GM12874 (cell line): ENCODE data around the gene POLD2.

Experiments
- TF ChIP-seq, protein P1 (sequence below): IDR thresholded peaks from 2 replicates; pipeline ENCODE4 v1.5.1; 2011; ENCODE audit warnings: low read depth, mild to moderate bottlenecking, control low read depth, low read length, moderate library complexity; ENCODE audit not compliant: insufficient read depth

The POLD2 gene

DNA sequence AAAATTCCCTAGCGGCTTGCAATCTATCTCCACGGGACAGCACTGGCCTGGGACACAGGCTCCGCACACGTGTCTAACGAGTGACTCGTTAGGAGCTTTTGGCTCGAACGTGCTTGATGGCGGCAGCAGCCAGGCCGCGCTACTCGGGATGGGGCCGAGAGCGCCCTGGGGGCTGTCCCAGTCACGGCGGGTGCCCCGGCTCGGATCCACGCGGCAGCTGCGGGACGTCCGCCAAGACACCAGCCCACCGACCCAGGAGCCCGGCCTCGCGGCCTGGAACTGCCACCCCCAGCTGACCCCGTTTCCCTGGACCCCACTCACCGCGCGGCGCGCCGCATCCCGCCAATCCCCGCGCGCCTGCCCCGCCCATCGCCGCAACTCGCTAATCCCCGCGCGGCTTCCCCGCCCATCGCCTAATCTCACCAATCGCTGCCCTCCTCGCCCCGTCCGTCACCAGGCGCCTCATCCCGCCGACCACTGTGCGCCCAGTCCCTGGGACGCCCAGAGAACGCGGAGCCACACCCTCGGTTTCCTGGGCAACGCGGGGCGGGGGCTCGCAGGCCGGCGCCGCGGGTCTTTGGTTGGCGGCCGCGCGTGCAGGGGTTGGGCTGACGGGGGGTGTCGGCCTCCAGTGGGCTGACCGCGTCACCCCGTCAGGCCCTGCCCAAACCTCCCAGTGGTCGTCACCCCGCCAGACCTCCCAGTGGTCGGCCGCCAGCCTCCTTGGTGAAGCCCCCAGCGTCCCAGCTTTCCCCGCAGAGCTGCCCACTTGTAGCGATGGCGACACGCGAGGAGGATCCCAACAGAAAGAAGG, at the start of gene POLD2:
TSS of gene POLD2 (minus strand) at position 359 of the 814 bp plus-strand sequence. CDS start 1,495 bp downstream, outside the sequence.
- TF ChIP-seq, protein P1, sequence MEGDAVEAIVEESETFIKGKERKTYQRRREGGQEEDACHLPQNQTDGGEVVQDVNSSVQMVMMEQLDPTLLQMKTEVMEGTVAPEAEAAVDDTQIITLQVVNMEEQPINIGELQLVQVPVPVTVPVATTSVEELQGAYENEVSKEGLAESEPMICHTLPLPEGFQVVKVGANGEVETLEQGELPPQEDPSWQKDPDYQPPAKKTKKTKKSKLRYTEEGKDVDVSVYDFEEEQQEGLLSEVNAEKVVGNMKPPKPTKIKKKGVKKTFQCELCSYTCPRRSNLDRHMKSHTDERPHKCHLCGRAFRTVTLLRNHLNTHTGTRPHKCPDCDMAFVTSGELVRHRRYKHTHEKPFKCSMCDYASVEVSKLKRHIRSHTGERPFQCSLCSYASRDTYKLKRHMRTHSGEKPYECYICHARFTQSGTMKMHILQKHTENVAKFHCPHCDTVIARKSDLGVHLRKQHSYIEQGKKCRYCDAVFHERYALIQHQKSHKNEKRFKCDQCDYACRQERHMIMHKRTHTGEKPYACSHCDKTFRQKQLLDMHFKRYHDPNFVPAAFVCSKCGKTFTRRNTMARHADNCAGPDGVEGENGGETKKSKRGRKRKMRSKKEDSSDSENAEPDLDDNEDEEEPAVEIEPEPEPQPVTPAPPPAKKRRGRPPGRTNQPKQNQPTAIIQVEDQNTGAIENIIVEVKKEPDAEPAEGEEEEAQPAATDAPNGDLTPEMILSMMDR, result no peak

GRCh38 chr7:44172803-44173424, 49.6 kb upstream of the POLD2 start:
- TF ChIP-seq, protein P1, result no peak

GRCh38 chr7:44172352-44172751, 49.0 kb upstream of the POLD2 start:
- TF ChIP-seq, protein P1, result no peak

DNA sequence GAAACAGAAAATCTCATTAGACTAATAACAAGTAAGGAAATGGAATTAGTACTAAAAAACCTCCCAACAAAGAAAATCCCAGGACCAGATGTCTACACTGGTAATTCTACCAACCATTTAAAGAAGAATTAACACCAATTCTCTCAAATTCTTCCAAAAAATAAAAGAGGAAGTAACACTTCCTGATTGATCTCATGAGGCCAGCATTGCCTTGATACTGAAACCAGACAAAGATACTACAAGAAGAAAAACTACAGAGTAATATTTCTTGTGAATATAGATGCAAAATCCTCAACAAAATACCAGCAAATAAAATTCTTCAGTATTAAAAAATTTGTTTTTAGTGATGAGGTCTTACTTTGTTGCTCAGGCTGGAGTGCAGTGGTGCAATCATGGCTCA, 44.6 kb upstream of the POLD2 start:
- TF ChIP-seq, protein P1, result no peak

GRCh38 chr7:44163591-44163990, 40.2 kb upstream of the POLD2 start:
- TF ChIP-seq, protein P1, result no peak

DNA sequence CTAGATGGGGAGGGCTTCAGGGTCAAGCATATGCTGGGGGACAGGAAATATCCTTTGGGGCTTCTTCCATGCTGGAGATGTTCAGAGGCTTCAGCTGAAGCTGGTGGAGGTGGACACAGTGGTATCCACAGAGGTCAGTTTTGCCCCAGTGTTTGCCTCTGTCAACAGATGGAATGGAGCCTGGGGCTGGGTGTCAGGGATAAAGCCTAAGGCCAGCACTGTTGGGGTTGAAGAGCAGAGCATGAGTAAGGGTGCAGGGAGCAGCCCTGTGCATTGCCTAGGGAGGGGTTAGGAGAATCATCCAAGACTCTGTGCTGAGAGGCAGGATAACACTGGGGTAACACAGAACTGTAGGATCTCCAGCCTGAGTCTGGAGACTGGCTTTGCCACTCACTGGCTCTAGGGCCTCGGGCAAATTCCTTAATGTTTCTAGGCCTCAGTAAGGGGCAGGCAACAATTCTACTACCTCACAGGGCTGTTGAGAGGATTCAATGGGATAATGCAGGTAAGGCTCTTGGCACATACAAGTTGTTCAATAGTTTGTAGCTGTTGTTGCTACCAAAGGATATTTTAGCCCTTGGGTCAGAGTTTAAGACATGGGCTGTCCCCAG, 39.5 kb upstream of the POLD2 start:
- TF ChIP-seq, protein P1, result no peak

DNA sequence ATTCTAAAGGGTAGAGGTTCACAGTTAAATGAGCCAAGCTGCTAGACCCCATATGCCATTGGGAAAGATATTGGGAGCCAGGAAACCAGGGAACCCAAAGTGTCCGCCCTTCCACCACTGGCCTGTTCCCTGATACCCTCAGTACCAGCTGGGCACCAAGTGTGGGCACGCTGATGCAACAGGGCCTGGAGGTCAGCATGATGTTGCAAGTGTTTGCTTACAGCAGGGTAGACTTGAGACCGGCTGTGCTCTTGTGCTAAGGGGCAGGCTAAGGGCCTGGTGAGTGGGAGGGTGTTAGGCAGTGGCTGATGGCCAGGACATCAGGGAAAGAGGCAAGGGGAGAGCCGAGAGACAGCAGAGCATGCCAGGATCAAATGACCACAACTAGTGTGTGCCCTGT, 38.8 kb upstream of the POLD2 start:
- TF ChIP-seq, protein P1, result no peak
